Cardiac muscle cell (in vitro differentiated cells and primary cell): ENCODE results near the gene SIGLEC5. TPM values are rescaled to one million over a fixed set of nuclear protein-coding genes. Genes with fewer than 3 reads are reported as not detected.

Experiments
- DNase-seq, 2 donors: peaks; one replicate each; pipeline versions ENCODE4 v3.0.0 to v3.0.0-alpha.2; 2010 to 2017; ENCODE audit warnings: low read depth in 1 of 2, low spot score in 1 of 2
- H3K27ac ChIP-seq: fragments of 200-600 bp; sonication (generic); 2 replicates; pipeline ENCODE4 v1.5.1; 2016
- H3K27me3 ChIP-seq: fragments of 200-600 bp; sonication (generic); 2 replicates; pipeline ENCODE4 v1.6.0; 2016; ENCODE audit warnings: control low read depth
- H3K36me3 ChIP-seq: fragments of 200-600 bp; sonication (generic); 2 replicates; pipeline ENCODE4 v1.5.1; 2016; ENCODE audit warnings: control low read depth
- H3K4me1 ChIP-seq: fragments of 200-600 bp; sonication (generic); 2 replicates; pipeline ENCODE4 v1.8.1; 2017; ENCODE audit warnings: low read depth, mild to moderate bottlenecking, mixed run types
- H3K4me3 ChIP-seq: fragments of 200-600 bp; sonication (generic); 2 replicates; pipeline ENCODE4 v1.5.1; 2016; ENCODE audit warnings: mild to moderate bottlenecking
- H3K9me3 ChIP-seq: fragments of 200-600 bp; sonication (generic); 2 replicates; pipeline ENCODE4 v1.5.1; 2017; ENCODE audit warnings: low read depth, mild to moderate bottlenecking, control low read depth
- polyA plus RNA-seq: library from polyadenylated mRNA; unstranded; fragments of >200 nt; fragmentation: Nextera tagmentation; extraction: Ambion mirVana; gene quantifications from 2 replicates; pipeline ENCODE4 v1.2.1, GENCODE V29; 2016
- total RNA-seq: library from RNA; depleted of rRNA; stranded (reverse); fragments of >200 nt; gene quantifications from 2 replicates; pipeline ENCODE4 v1.2.3, GENCODE V29; 2016
- TF ChIP-seq, protein P1 (sequence below): IDR thresholded peaks from 2 replicates; pipeline ENCODE4 v1.5.1; 2012; ENCODE audit warnings: low read depth, mild to moderate bottlenecking, low read length

Gene SIGLEC5
- total and polyA plus RNA-seq, 2 experiments from 2014 or later, result not detected

DNA sequence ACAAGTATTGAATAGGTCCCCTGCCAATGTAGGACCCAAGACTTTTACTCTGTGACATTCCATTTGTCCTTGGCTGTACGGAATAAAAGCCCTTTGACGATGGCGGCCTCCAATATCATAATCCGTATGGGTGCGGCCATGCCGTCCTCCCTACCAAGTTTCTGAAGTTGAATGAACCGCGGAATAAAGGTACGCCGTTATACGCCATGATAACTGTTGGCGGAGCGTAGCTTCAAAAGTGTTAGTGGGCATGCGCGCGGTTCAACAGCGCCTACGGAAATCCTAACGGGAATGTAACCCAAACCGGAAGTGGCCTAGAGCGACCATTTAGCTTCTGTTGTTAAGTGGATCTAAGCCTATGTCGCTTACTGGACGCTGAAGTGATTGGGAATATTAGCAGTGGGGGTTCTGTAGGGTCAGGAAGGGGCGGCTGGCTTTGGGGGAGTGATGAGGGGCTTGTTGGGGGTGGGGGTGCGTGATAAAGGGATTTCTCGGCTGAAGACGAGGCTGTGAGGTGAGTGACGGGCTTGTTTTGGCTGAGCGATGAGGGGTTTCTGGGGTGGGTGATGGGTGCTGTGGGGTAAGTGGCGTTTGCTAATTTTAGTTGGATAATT, 59.1 kb downstream of the SIGLEC5 start, which contains the start of gene ZNF175:
ZNF175 (plus strand) TSS at position 322 of the 614 bp plus-strand sequence. CDS start 2,047 bp downstream, outside the sequence.
- H3K4me3 ChIP-seq, result peak within 1 kb of the TSS; percentile 69
- H3K27ac ChIP-seq, result no peak within 1 kb of the TSS
- no peaks in the 10 kb centered on the region for H3K9me3 ChIP-seq
- TF ChIP-seq, protein P1, sequence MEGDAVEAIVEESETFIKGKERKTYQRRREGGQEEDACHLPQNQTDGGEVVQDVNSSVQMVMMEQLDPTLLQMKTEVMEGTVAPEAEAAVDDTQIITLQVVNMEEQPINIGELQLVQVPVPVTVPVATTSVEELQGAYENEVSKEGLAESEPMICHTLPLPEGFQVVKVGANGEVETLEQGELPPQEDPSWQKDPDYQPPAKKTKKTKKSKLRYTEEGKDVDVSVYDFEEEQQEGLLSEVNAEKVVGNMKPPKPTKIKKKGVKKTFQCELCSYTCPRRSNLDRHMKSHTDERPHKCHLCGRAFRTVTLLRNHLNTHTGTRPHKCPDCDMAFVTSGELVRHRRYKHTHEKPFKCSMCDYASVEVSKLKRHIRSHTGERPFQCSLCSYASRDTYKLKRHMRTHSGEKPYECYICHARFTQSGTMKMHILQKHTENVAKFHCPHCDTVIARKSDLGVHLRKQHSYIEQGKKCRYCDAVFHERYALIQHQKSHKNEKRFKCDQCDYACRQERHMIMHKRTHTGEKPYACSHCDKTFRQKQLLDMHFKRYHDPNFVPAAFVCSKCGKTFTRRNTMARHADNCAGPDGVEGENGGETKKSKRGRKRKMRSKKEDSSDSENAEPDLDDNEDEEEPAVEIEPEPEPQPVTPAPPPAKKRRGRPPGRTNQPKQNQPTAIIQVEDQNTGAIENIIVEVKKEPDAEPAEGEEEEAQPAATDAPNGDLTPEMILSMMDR, result no peak
- no peaks in the 10 kb centered on the region for H3K4me1 ChIP-seq
- peak; percentile 97 to 98 for DNase-seq
- peaks cover 11% of the 10 kb centered on the region for H3K27me3 ChIP-seq
- H3K36me3 ChIP-seq, result peaks cover 12% of the 10 kb centered on the region

DNA sequence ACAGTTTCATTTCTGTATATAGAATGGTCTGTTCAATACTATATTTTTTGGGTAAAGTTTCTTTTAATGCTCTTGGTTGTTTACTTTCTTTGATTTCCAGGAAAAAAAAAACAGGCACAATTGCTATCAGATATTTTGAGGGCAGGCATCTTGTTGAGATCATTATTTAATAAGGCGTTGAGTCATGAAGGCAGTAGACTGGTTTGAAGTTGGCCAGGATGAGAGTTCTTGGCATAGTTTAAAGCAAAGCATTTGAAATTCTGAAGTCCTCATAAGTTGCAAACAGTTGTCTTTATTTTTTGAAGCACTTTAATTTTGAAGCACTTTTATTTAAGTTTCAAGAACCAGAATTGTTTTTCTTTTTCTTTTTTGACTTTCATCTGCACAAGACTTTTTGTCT, 61.7 kb downstream of the SIGLEC5 start:
- Histone ChIP-seq H3K36me3 (peaks cover under 1% of the 10 kb centered on the region), H3K4me3 (no peak overlapping the region), H3K27ac (no peak overlapping the region), H3K27me3 (peaks cover 11% of the 10 kb centered on the region), H3K4me1 (no peaks in the 10 kb centered on the region), H3K9me3 (no peaks in the 10 kb centered on the region)
- DNase-seq, result peak in 1 of 2 donors; percentile 36
- TF ChIP-seq, protein P1, result no peak

DNA sequence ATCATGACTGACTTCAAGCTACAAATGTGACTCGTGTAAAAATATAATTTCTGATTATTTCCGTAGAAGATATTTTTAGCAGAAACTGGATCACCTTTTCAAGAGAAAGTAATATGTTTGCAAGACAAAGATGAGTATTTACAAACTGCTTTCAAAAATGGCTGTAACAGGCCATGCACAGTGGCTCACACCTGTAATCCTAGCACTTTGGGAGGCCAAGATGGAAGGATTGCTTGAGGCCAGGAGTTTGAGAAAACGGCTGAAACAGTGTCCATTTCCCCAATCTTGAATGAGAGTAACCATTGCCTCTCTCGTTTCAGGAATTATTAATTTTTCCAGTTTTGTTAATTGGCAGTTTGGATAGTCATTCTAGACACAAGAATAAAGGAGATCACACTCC, 62.6 kb downstream of the SIGLEC5 start:
- H3K36me3 ChIP-seq, result no peaks in the 10 kb centered on the region
- H3K9me3 ChIP-seq, result no peaks in the 10 kb centered on the region
- peaks cover 11% of the 10 kb centered on the region for H3K27me3 ChIP-seq
- H3K27ac ChIP-seq, result no peak overlapping the region
- TF ChIP-seq, protein P1, result no peak
- no peak for DNase-seq
- no peaks in the 10 kb centered on the region for H3K4me1 ChIP-seq
- H3K4me3 ChIP-seq, result no peak overlapping the region

DNA sequence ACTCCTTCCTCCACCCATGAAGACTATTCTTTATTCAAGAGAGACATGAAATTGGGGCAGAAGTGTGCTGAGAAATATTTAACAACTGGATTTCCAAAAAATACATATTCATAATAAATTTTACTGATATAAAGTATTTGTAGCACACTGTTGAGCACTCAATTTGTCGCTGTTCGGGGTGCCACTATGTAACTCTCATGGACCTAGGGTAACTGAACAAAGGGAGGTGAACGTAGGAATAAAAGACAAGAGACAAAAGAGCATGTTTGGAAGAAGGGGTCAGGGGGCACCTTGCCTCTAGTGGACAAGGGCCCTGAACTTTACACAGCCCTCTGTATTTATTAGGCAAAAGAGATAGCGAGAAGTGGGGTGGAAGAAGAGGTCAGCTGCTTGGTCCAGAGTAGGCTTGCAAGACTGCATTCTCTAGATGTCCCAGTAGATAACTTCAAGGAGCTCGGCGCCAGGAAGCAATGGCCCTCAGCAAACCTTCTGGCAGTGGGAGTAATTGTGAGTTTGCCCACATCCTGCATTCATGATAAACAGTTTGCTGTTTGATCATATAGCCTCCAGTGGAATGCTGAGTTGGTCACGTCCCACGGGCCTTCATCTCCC, 63.6 kb downstream of the SIGLEC5 start:
- Histone ChIP-seq H3K27me3 (peaks cover 11% of the 10 kb centered on the region), H3K36me3 (no peaks in the 10 kb centered on the region), H3K4me3 (no peak overlapping the region), H3K27ac (no peak overlapping the region), H3K4me1 (no peaks in the 10 kb centered on the region), H3K9me3 (no peaks in the 10 kb centered on the region)
- TF ChIP-seq, protein P1, result no peak
- peak in 1 of 2 donors; percentile 26 for DNase-seq

GRCh38 chr19:51565583-51565982, 64.6 kb downstream of the SIGLEC5 start:
- no peaks in the 10 kb centered on the region for H3K36me3 ChIP-seq
- H3K27ac ChIP-seq, result no peak overlapping the region
- TF ChIP-seq, protein P1, result no peak
- no peaks in the 10 kb centered on the region for H3K4me1 ChIP-seq
- H3K4me3 ChIP-seq, result no peak overlapping the region
- no peaks in the 10 kb centered on the region for H3K9me3 ChIP-seq
- peak in 1 of 2 donors; percentile 34 for DNase-seq
- H3K27me3 ChIP-seq, result peaks cover 11% of the 10 kb centered on the region
